IMR-90 (cell line): ENCODE data around the gene ARRB1. TPM values are rescaled to one million over a fixed set of nuclear protein-coding genes. Genes with fewer than 3 reads are reported as not detected.

ENCODE experiments used
- ATAC-seq: fragments of 200-7000 bp; cut with Tn5 transposase; 2 replicates; pipeline ENCODE4 v1.9.1; 2020; ENCODE audit warnings: low read depth, mild to moderate bottlenecking, moderate library complexity
- BruUV-seq: library from RNA; stranded (reverse); fragments of 400-500 nt; replicated peaks from 2 replicates; lab custom pipeline; 2021; lab: Mats Ljungman, UMichigan
- CTCF ChIA-PET: fragments of 300-600 bp; formaldehyde crosslinking; extraction: SDS; loops from one replicate; lab custom pipeline; 2021; ENCODE audit warnings: antibody characterized with exemption; lab: Yijun Ruan, JAX
- POLR2A ChIA-PET: fragments of 300-600 bp; sonication (Branson Sonifier 250); formaldehyde crosslinking; loops from one replicate; lab custom pipeline; 2022; ENCODE audit warnings: antibody characterized with exemption; ENCODE audit not compliant: unreplicated experiment; lab: Charles Lee
- DNase-seq: peaks from one replicate; pipeline ENCODE4 v3.0.0; 2013
- H2AFZ ChIP-seq: replicated peaks from 2 replicates; pipeline ENCODE3; 2013; ENCODE audit warnings: low read length, mild to moderate bottlenecking; ENCODE audit not compliant: poor library complexity
- H2AK5ac ChIP-seq: 2 replicates; pipeline ENCODE4 v1.6.1; 2013; ENCODE audit warnings: low read depth, low read length, inconsistent platforms
- H2AK9ac ChIP-seq: replicated peaks from 2 replicates; pipeline ENCODE3; 2013; ENCODE audit warnings: mild to moderate bottlenecking, low read depth, low read length, moderate library complexity; ENCODE audit not compliant: poor library complexity
- H2BK120ac ChIP-seq: 2 replicates; pipeline ENCODE4 v1.6.1; 2013; ENCODE audit warnings: low read depth, low read length, inconsistent platforms
- H2BK15ac ChIP-seq: 3 replicates; pipeline ENCODE4 v1.6.1; 2013; ENCODE audit warnings: low read depth, low read length, inconsistent platforms
- H2BK20ac ChIP-seq: 2 replicates; pipeline ENCODE4 v1.6.1; 2013; ENCODE audit warnings: low read depth, mild to moderate bottlenecking, inconsistent platforms, low read length, moderate library complexity
- H2BK5ac ChIP-seq: 2 replicates; pipeline ENCODE4 v1.6.1; 2013; ENCODE audit warnings: mild to moderate bottlenecking, low read depth, low read length, inconsistent platforms; ENCODE audit not compliant: poor library complexity, severe bottlenecking
- H3K14ac ChIP-seq: replicated peaks from 2 replicates; pipeline ENCODE4 v1.6.1; 2013; ENCODE audit warnings: low read depth, low read length, inconsistent platforms
- H3K18ac ChIP-seq: 2 replicates; pipeline ENCODE4 v1.6.1; 2013; ENCODE audit warnings: low read depth, low read length, control low read depth
- H3K23ac ChIP-seq: 2 replicates; pipeline ENCODE4 v1.6.1; 2013; ENCODE audit warnings: low read depth, low read length, inconsistent platforms
- H3K27ac ChIP-seq: 2 replicates; pipeline ENCODE4 v1.5.1; 2013; ENCODE audit warnings: mild to moderate bottlenecking, control low read depth, low read length; ENCODE audit not compliant: insufficient read depth
- H3K27me3 ChIP-seq: 2 replicates; pipeline ENCODE4 v1.6.1; 2013; ENCODE audit warnings: low read length; ENCODE audit not compliant: control insufficient read depth, insufficient read depth
- H3K36me3 ChIP-seq: 2 replicates; pipeline ENCODE4 v1.6.1; 2013; ENCODE audit warnings: low read length, mixed read lengths; ENCODE audit not compliant: control insufficient read depth, insufficient read depth
- H3K4ac ChIP-seq: 2 replicates; pipeline ENCODE4 v1.6.1; 2013; ENCODE audit warnings: low read depth, low read length, inconsistent platforms
- H3K4me1 ChIP-seq: 2 replicates; pipeline ENCODE4 v1.6.1; 2013; ENCODE audit warnings: low read length, mixed read lengths; ENCODE audit not compliant: control insufficient read depth, insufficient read depth
- H3K4me2 ChIP-seq: 2 replicates; pipeline ENCODE4 v1.6.1; 2013; ENCODE audit warnings: low read depth, mild to moderate bottlenecking, control low read depth, low read length, moderate library complexity
- H3K4me3 ChIP-seq: 2 replicates; pipeline ENCODE4 v1.5.1; 2013; ENCODE audit warnings: low read depth, mild to moderate bottlenecking, control low read depth, low read length, moderate library complexity; ENCODE audit not compliant: insufficient read depth
- H3K56ac ChIP-seq: 2 replicates; pipeline ENCODE4 v1.6.1; 2013; ENCODE audit warnings: low read length, inconsistent platforms; ENCODE audit not compliant: insufficient read depth; ENCODE audit errors: extremely low read depth
- H3K79me1 ChIP-seq, 2 experiments: 2 replicates each; pipeline ENCODE4 v1.6.1; 2013; ENCODE audit warnings: low read length in 2 of 2, inconsistent platforms in 1 of 2, low read depth in 1 of 2
- H3K9ac ChIP-seq: 2 replicates; pipeline ENCODE4 v1.6.1; 2013; ENCODE audit warnings: low read depth, low read length, control low read depth
- H3K9me1 ChIP-seq: 2 replicates; pipeline ENCODE4 v1.6.1; 2013; ENCODE audit warnings: low read length, inconsistent platforms; ENCODE audit not compliant: insufficient read depth
- H3K9me3 ChIP-seq: 2 replicates; pipeline ENCODE4 v1.6.1; 2013; ENCODE audit warnings: low read length; ENCODE audit not compliant: control insufficient read depth, insufficient read depth
- H4K20me1 ChIP-seq: 2 replicates; pipeline ENCODE4 v1.6.1; 2013; ENCODE audit warnings: low read length, inconsistent platforms; ENCODE audit not compliant: insufficient read depth
- H4K5ac ChIP-seq: 2 replicates; pipeline ENCODE4 v1.6.1; 2013; ENCODE audit warnings: mild to moderate bottlenecking, low read depth, low read length, control low read depth
- H4K8ac ChIP-seq, 2 experiments: 2 replicates each; pipeline ENCODE4 v1.6.1; 2013; ENCODE audit warnings: low read depth in 2 of 2, low read length in 2 of 2, control low read depth in 1 of 2, inconsistent platforms in 1 of 2
- H4K91ac ChIP-seq: 2 replicates; pipeline ENCODE4 v1.6.1; 2013; ENCODE audit warnings: low read depth, low read length, inconsistent platforms; ENCODE audit not compliant: insufficient read depth
- BHLHE40 ChIP-seq: fragments of 150-350 bp; IDR thresholded peaks from 2 replicates; pipeline ENCODE4 v1.6.1; 2016; ENCODE audit warnings: mild to moderate bottlenecking, low read depth, low read length
- CHD1 ChIP-seq: IDR thresholded peaks from 2 replicates; pipeline ENCODE4 v1.6.1; 2012; ENCODE audit warnings: low read depth, low read length, improper control_type of control experiment
- ELK1 ChIP-seq: fragments of 150-350 bp; IDR thresholded peaks from 2 replicates; pipeline ENCODE4 v1.6.1; 2016; ENCODE audit warnings: low read depth, mild to moderate bottlenecking, low read length, moderate library complexity, borderline replicate concordance
- MAZ ChIP-seq: IDR thresholded peaks from 2 replicates; pipeline ENCODE4 v1.6.1; 2012; ENCODE audit warnings: low read depth, mild to moderate bottlenecking, low read length, improper control_type of control experiment, moderate library complexity, borderline replicate concordance
- POLR2A ChIP-seq: IDR thresholded peaks from 2 replicates; pipeline ENCODE4 v1.6.1; 2012; ENCODE audit warnings: mild to moderate bottlenecking, low read depth, low read length
- RAD21 ChIP-seq: IDR thresholded peaks from 2 replicates; pipeline ENCODE4 v1.6.1; 2012; ENCODE audit warnings: low read length, improper control_type of control experiment
- RCOR1 ChIP-seq: IDR thresholded peaks from 2 replicates; pipeline ENCODE4 v1.6.1; 2012; ENCODE audit warnings: mild to moderate bottlenecking, low read length, improper control_type of control experiment; ENCODE audit not compliant: insufficient replicate concordance
- USF2 ChIP-seq: fragments of 150-350 bp; IDR thresholded peaks from 2 replicates; pipeline ENCODE4 v1.6.1; 2017; ENCODE audit warnings: mild to moderate bottlenecking, antibody characterized with exemption, low read length, low read depth
- WGBS, 2 experiments: methylation state at CpG; one replicate each; pipeline versions ENCODE4 v1.1.5 to v1.1.7; 2013; ENCODE audit warnings: missing lambda C conversion rate in 2 of 2; ENCODE audit not compliant: insufficient read length in 1 of 2; ENCODE audit errors: extremely low coverage in 2 of 2; 5-methylcytosine and 5-hydroxymethylcytosine counted together
- dilution Hi-C: fragments of 300-500 bp; cut with HindIII; formaldehyde crosslinking; loops from one replicate; pipeline ENCODE4 v1.14.3; 2018; ENCODE audit warnings: low sequenced_read_pairs; ENCODE audit not compliant: unreplicated experiment
- in situ Hi-C: fragments of 300-500 bp; cut with MboI; formaldehyde crosslinking; loops from 3 replicates; pipeline ENCODE4 v1.14.3; 2019; ENCODE audit warnings: low sequenced_read_pairs, inconsistent platforms, mixed read lengths
- intact Hi-C: fragments of 100-400 bp; cut with micrococcal nuclease; formaldehyde crosslinking; loops from 2 replicates; pipeline ENCODE4 v1.10.0; 2022
- polyA plus RNA-seq, 3 experiments: library from polyadenylated mRNA; depleted of rRNA; stranded (reverse); fragments of >200 nt; gene quantifications; 2 replicates each; pipeline ENCODE4 v1.2.3, GENCODE V29; 2012; ENCODE audit warnings: low replicate concordance in 1 of 3
- total RNA-seq: library from RNA; depleted of rRNA; stranded (reverse); fragments of >200 nt; gene quantifications from 2 replicates; pipeline ENCODE4 v1.2.3, GENCODE V29; 2012

ARRB1 gene
- total and polyA plus RNA-seq, 2 of the 4 experiments (the other 2 are of a cell fraction): 11.0 to 17.4 TPM

- Histone ChIP-seq H2BK5ac (no peak overlapping the region), H2BK20ac (no peak overlapping the region), H3K4me3 (no peak overlapping the region), H3K9me3 (no peaks in the 10 kb centered on the region), H3K79me1 (no peaks in the 10 kb centered on the region), H3K18ac (no peak overlapping the region), H2AK5ac (no peak overlapping the region), H3K56ac (no peak overlapping the region), H3K14ac (no peak overlapping the region), H4K91ac (no peak overlapping the region), H3K4ac (no peak overlapping the region), H4K8ac (no peak overlapping the region), H4K5ac (no peak overlapping the region), H3K4me1 (peaks cover 2% of the 10 kb centered on the region; the same call in 1 of the 2 replicates), H3K36me3 (no peaks in the 10 kb centered on the region), H3K9me1 (no peaks in the 10 kb centered on the region), H3K27me3 (no peaks in the 10 kb centered on the region; the same call in 1 of the 2 replicates), H2AK9ac (no peak overlapping the region), H2BK15ac (no peak overlapping the region), H3K23ac (no peak overlapping the region), H2BK120ac (no peak overlapping the region), H3K27ac (no peak overlapping the region), H3K9ac (no peak overlapping the region), H4K20me1 (no peaks in the 10 kb centered on the region; the same call in 1 of the 2 replicates), H3K4me2 (no peak overlapping the region), H2AFZ (no peak overlapping the region)
- ChIA-PET POLR2A (no interaction called here), CTCF (no interaction called here)
- whole genome bisulfite sequencing, 2 experiments: no CpG with 5 or more reads among the region's 3 CpGs
- in situ Hi-C loops (no loop called here), intact Hi-C loops (no loop called here), dilution Hi-C loops (no loop called here)
- no peak for ATAC-seq
- no peak for DNase-seq
- no TSS peak for BruUV-seq
- TF ChIP-seq CHD1 (no peak), ELK1 (no peak), RCOR1 (no peak), RAD21 (no peak), POLR2A (no peak), MAZ (no peak), BHLHE40 (no peak), USF2 (no peak)
These were observed 44.4 kb downstream of the ARRB1 start for GRCh38 chr11:75307058-75307457.
